Kidney (tissue), 14 donors: ENCODE data around the gene ARL15. TPM values are rescaled to one million over a fixed set of nuclear protein-coding genes. Genes with fewer than 3 reads are reported as not detected.

ENCODE experiments used
- DNase-seq, 5 donors: peaks; one replicate each; pipeline ENCODE4 v3.0.0-alpha.2; 2013 to 2020
- FAIRE-seq: peaks from 2 replicates; lab custom pipeline; 2012; peaks lifted over from hg19 to GRCh38; lab: Jason Lieb, UNC
- H3K27ac ChIP-seq, 2 donors: one replicate each; pipeline ENCODE4 v1.7.0; 2013; ENCODE audit warnings: low read depth in 2 of 2, low read length in 2 of 2, inconsistent platforms in 1 of 2
- H3K27me3 ChIP-seq: one replicate; pipeline ENCODE4 v1.7.1; 2013; ENCODE audit warnings: low read length, inconsistent platforms; ENCODE audit not compliant: control insufficient read depth, insufficient read depth
- H3K36me3 ChIP-seq, 3 donors: one replicate each; pipeline versions ENCODE4 v1.7.0 to v1.7.1; 2013; ENCODE audit warnings: low read length in 3 of 3, control low read depth in 1 of 3, inconsistent platforms in 1 of 3; ENCODE audit not compliant: insufficient read depth in 3 of 3, control insufficient read depth in 2 of 3
- H3K4me1 ChIP-seq, 3 donors: one replicate each; pipeline versions ENCODE4 v1.7.0 to v1.7.1; 2013; ENCODE audit warnings: low read length in 3 of 3, inconsistent platforms in 1 of 3, low read depth in 1 of 3; ENCODE audit not compliant: control insufficient read depth in 2 of 3, insufficient read depth in 2 of 3
- H3K4me3 ChIP-seq, 3 donors: one replicate each; pipeline versions ENCODE4 v1.7.0 to v1.8.1; 2013; ENCODE audit warnings: low read length in 3 of 3, control low read depth in 1 of 3, inconsistent platforms in 1 of 3
- H3K9ac ChIP-seq, 3 donors: one replicate each; pipeline versions ENCODE4 v1.7.0 to v1.7.1; 2013; ENCODE audit warnings: low read length in 3 of 3, control low read depth in 1 of 3, inconsistent platforms in 1 of 3
- H3K9me3 ChIP-seq, 3 donors: one replicate each; pipeline versions ENCODE4 v1.7.0 to v1.7.1; 2013; ENCODE audit warnings: low read length in 3 of 3, control low read depth in 1 of 3, inconsistent platforms in 1 of 3; ENCODE audit not compliant: control insufficient read depth in 2 of 3, insufficient read depth in 1 of 3
- intact Hi-C: fragments of 100-400 bp; cut with DNase I; formaldehyde crosslinking; loops from one replicate; pipeline ENCODE4 v1.11.1; 2022
- polyA plus RNA-seq: library from polyadenylated mRNA; stranded (reverse); fragments of 350-450 nt; fragmentation: Illumina TruSeq; extraction: RNeasy Lipid Tissue Mini Kit (QIAGEN cat#74804); gene quantifications from one replicate; pipeline ENCODE4 v1.2.3, GENCODE V29; 2014; ENCODE audit warnings: low read depth, low replicate concordance; ENCODE audit not compliant: insufficient read depth
- total RNA-seq: library from RNA; stranded (reverse); fragmentation: NEBNext Ultra II Directional; extraction: Animal tissue kit (Norgen Biotek cat#: 25700); gene quantifications from one replicate; pipeline ENCODE4 v1.2.1, GENCODE V29; 2021
- TF ChIP-seq, protein P1 (sequence below): IDR thresholded peaks from 3 replicates; pipeline ENCODE4 v1.5.1; 2012; ENCODE audit warnings: mild to moderate bottlenecking, moderate library complexity, borderline replicate concordance; ENCODE audit not compliant: insufficient read depth; ENCODE audit errors: extremely low read depth
- donor health status: control.
- donor health status: control.
- donor health status: control.
- donor health status: control.
- donor health status: control.
- donor health status: DM: yes; HTN: yes; CAD: no.
- donor health status: Normal renal cell carcinoma (clear cell type).

Gene ARL15
- total and polyA plus RNA-seq, 2 donors from 2014 or later, result 21.1 to 36.6 TPM

DNA sequence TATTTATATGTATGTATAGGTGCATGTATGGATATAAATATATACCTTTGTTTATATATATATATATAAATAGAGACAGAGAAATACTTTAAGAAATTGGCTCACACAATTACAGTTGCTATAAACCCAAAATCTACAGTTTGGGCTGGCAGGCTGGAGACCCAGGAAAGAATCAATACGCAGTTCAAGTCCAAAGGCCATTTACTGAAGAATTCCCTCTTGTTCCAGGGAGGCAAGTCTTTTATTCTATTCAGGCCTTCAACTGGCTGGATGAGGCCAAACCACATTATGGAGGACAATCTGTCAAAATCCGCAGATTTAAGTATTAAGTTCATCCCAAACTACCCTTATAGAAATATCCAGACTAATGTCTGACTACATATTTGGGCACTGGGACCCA is 144.7 kb downstream of the ARL15 start:
- intact Hi-C loops, result no loop called here
- FAIRE-seq (no peak), DNase-seq (no peak)
- H3K9me3 ChIP-seq, result no peaks in the 10 kb centered on the region
- H3K9ac ChIP-seq, result no peak overlapping the region
- H3K4me3 ChIP-seq, result no peak overlapping the region
- TF ChIP-seq, protein P1, sequence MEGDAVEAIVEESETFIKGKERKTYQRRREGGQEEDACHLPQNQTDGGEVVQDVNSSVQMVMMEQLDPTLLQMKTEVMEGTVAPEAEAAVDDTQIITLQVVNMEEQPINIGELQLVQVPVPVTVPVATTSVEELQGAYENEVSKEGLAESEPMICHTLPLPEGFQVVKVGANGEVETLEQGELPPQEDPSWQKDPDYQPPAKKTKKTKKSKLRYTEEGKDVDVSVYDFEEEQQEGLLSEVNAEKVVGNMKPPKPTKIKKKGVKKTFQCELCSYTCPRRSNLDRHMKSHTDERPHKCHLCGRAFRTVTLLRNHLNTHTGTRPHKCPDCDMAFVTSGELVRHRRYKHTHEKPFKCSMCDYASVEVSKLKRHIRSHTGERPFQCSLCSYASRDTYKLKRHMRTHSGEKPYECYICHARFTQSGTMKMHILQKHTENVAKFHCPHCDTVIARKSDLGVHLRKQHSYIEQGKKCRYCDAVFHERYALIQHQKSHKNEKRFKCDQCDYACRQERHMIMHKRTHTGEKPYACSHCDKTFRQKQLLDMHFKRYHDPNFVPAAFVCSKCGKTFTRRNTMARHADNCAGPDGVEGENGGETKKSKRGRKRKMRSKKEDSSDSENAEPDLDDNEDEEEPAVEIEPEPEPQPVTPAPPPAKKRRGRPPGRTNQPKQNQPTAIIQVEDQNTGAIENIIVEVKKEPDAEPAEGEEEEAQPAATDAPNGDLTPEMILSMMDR, result no peak
- no peak overlapping the region for H3K27ac ChIP-seq
- H3K27me3 ChIP-seq, result no peaks in the 10 kb centered on the region
- H3K36me3 ChIP-seq, result no peaks in the 10 kb centered on the region
- H3K4me1 ChIP-seq, result no peaks in the 10 kb centered on the region

GRCh38 chr5:54162184-54162583 is 148.2 kb downstream of the ARL15 start:
- DNase-seq (no peak), FAIRE-seq (no peak)
- TF ChIP-seq, protein P1, result no peak
- no peaks in the 10 kb centered on the region for H3K36me3 ChIP-seq
- H3K27me3 ChIP-seq, result no peaks in the 10 kb centered on the region
- no peaks in the 10 kb centered on the region for H3K4me1 ChIP-seq
- intact Hi-C loops, result no loop called here
- no peak overlapping the region for H3K27ac ChIP-seq
- no peak overlapping the region for H3K9ac ChIP-seq
- H3K9me3 ChIP-seq, result no peaks in the 10 kb centered on the region
- H3K4me3 ChIP-seq, result no peak overlapping the region

- intact Hi-C loops, result no loop called here
- Histone ChIP-seq H3K9ac (no peak overlapping the region), H3K4me1 (no peaks in the 10 kb centered on the region), H3K27ac (no peak overlapping the region), H3K36me3 (no peaks in the 10 kb centered on the region), H3K9me3 (no peaks in the 10 kb centered on the region), H3K27me3 (no peaks in the 10 kb centered on the region), H3K4me3 (no peak overlapping the region)
- FAIRE-seq, result no peak
- TF ChIP-seq, protein P1, result no peak
- no peak for DNase-seq
Measured at GRCh38 chr5:54160329-54160728, 150.0 kb downstream of the ARL15 start.

- Histone ChIP-seq H3K4me3 (no peak overlapping the region), H3K36me3 (no peaks in the 10 kb centered on the region), H3K9ac (no peak overlapping the region), H3K4me1 (no peaks in the 10 kb centered on the region), H3K9me3 (no peaks in the 10 kb centered on the region), H3K27me3 (no peaks in the 10 kb centered on the region), H3K27ac (no peak overlapping the region)
- no peak for DNase-seq
- FAIRE-seq, result no peak
- intact Hi-C loops, result no loop called here
- TF ChIP-seq, protein P1, result no peak
Measured at GRCh38 chr5:54159893-54160195, 150.5 kb downstream of the ARL15 start.
